ENCODE data around the gene RGS6.

- no peak for TF ChIP-seq CTCF (IDR thresholded peaks at IDR 0.05; ENCODE audit: low read depth, low read length, missing input control)
- TF ChIP-seq TAF1 (conservative IDR thresholded peaks at IDR 0.05), result no peak
- TF ChIP-seq MAX (IDR thresholded peaks at IDR 0.05), result no peak
- TF ChIP-seq REST (IDR thresholded peaks at IDR 0.05), result no peak
- no peak for TF ChIP-seq SP1 (IDR thresholded peaks at IDR 0.05)
- TF ChIP-seq EGR1 (IDR thresholded peaks at IDR 0.05; ENCODE audit: low read depth in 2 of 2), result no peak
- TF ChIP-seq RAD21 (IDR thresholded peaks at IDR 0.05), result no peak
- TF ChIP-seq YY1 (IDR thresholded peaks at IDR 0.05), result no peak
- TF ChIP-seq ZBTB33 (IDR thresholded peaks at IDR 0.05), result no peak
- TF ChIP-seq JUND (IDR thresholded peaks at IDR 0.05), result no peak
- TF ChIP-seq GABPA (IDR thresholded peaks at IDR 0.05 in 1 of 2, conservative IDR thresholded peaks at IDR 0.05 in 1 of 2), result no peak
Measured at GRCh38 chr14:72178517-72178916, 246.3 kb downstream of the RGS6 start.
